Spleen (tissue), 13 donors: ENCODE data around the gene PACSIN2. TPM values are rescaled to one million over a fixed set of nuclear protein-coding genes. Genes with fewer than 3 reads are reported as not detected.

Experiments
- DNase-seq: peaks from one replicate; pipeline ENCODE4 v3.0.0-alpha.2; 2020
- H3K27ac ChIP-seq, 8 donors: fragments of 200-600 bp; sonication (generic) in 7 of 8; 1 replicate in 4 of 8; 2 replicates in 4 of 8; pipeline versions ENCODE4 v1.5.0 to v1.8.0; 2016 to 2021; ENCODE audit warnings: inconsistent platforms in 4 of 8, mild to moderate bottlenecking in 4 of 8, moderate library complexity in 1 of 8
- H3K27me3 ChIP-seq, 7 donors: fragments of 200-600 bp; sonication (generic) in 6 of 7; replicated peaks in 1 of 7; 1 replicate in 4 of 7; 2 replicates in 3 of 7; pipeline versions ENCODE4 v1.5.0 to v1.8.0; 2016 to 2021; ENCODE audit warnings: inconsistent platforms in 3 of 7, mild to moderate bottlenecking in 1 of 7
- H3K36me3 ChIP-seq, 6 donors: fragments of 200-600 bp; sonication (generic) in 5 of 6; 1 replicate in 4 of 6; 2 replicates in 2 of 6; pipeline versions ENCODE4 v1.5.0 to v1.8.0; 2016 to 2021; ENCODE audit warnings: inconsistent platforms in 2 of 6
- H3K4me1 ChIP-seq, 6 donors: fragments of 200-600 bp; sonication (generic) in 5 of 6; 1 replicate in 3 of 6; 2 replicates in 3 of 6; pipeline versions ENCODE4 v1.5.0 to v1.8.0; 2016 to 2021; ENCODE audit warnings: inconsistent platforms in 3 of 6
- H3K4me3 ChIP-seq, 8 donors: fragments of 200-600 bp; sonication (generic) in 7 of 8; 1 replicate in 4 of 8; 2 replicates in 4 of 8; pipeline versions ENCODE4 v1.5.0 to v1.8.0; 2016 to 2021; ENCODE audit warnings: inconsistent platforms in 4 of 8, mild to moderate bottlenecking in 4 of 8, moderate library complexity in 2 of 8
- H3K9me3 ChIP-seq, 8 donors: fragments of 200-600 bp; sonication (generic) in 7 of 8; 1 replicate in 4 of 8; 2 replicates in 4 of 8; pipeline versions ENCODE4 v1.5.0 to v1.8.0; 2016 to 2021; ENCODE audit warnings: inconsistent platforms in 4 of 8
- POLR2A ChIP-seq, 3 donors: fragments of 450-650 bp; IDR thresholded peaks; one replicate each; pipeline ENCODE4 v1.5.1; 2017; ENCODE audit warnings: antibody characterized with exemption in 3 of 3, mild to moderate bottlenecking in 1 of 3
- POLR2AphosphoS5 ChIP-seq, 3 donors: sonication (generic); formaldehyde crosslinking; IDR thresholded peaks; one replicate each; pipeline ENCODE4 v1.5.1; 2017; ENCODE audit warnings: antibody characterized with exemption in 3 of 3
- WGBS, 5 donors: extraction: QIAGEN DNeasy Blood & Tissue Kit in 3 of 5; methylation state at CpG; one replicate each; pipeline versions ENCODE4 v1.1.5 to v1.1.7; 2013 to 2018; 5-methylcytosine and 5-hydroxymethylcytosine counted together
- intact Hi-C: fragments of 100-400 bp; cut with DNase I; formaldehyde crosslinking; loops from one replicate; pipeline ENCODE4 v1.15.0; 2023; ENCODE audit warnings: low total_unique reads
- long read RNA-seq, 2 donors: transcript quantifications; one replicate each; lab custom pipeline, GENCODE V29; 2026
- polyA plus RNA-seq, 3 donors: library from polyadenylated mRNA; stranded (reverse); fragments of 200-250 nt; gene quantifications; one replicate each; pipeline ENCODE4 v1.2.1, GENCODE V29; 2013
- total RNA-seq, 7 donors: library from RNA; depleted of rRNA in 3 of 7; stranded (reverse); fragments of >200 nt in 3 of 7; fragmentation: NEBNext Ultra II Directional in 4 of 7; extraction: Animal tissue kit (Norgen Biotek cat#: 25700) in 4 of 7; gene quantifications; one replicate each; pipeline versions ENCODE4 v1.1.0 to v1.2.1, GENCODE V29; 2016 to 2021
- TF ChIP-seq, protein P1 (sequence below), 11 experiments: fragments of 200-600 bp in 7 of 11; fragments of 450-650 bp in 4 of 11; sonication (generic) in 4 of 11; IDR thresholded peaks in 8 of 11; conservative IDR thresholded peaks in 3 of 11; 1 replicate in 7 of 11; 2 replicates in 4 of 11; pipeline versions ENCODE4 v1.4.0 to v1.8.0; 2016 to 2021; ENCODE audit warnings: antibody characterized with exemption in 11 of 11, inconsistent platforms in 4 of 11, mild to moderate bottlenecking in 1 of 11
- donor health status: healthy with polysubstance abuse.
- donor health status: DM: no; HTN: no; CAD: no; lungs with moderate emphysema.
- donor health status: DM: no; HTN: no; CAD: no.
- donor health status: Bipolar disorder and iron deficiency.
- donor health status: healthy.
- donor health status: DM: no; HTN: no; CAD: no.
- donor health status: DM: yes; HTN: yes; CAD: no.

PACSIN2 gene, protein sequence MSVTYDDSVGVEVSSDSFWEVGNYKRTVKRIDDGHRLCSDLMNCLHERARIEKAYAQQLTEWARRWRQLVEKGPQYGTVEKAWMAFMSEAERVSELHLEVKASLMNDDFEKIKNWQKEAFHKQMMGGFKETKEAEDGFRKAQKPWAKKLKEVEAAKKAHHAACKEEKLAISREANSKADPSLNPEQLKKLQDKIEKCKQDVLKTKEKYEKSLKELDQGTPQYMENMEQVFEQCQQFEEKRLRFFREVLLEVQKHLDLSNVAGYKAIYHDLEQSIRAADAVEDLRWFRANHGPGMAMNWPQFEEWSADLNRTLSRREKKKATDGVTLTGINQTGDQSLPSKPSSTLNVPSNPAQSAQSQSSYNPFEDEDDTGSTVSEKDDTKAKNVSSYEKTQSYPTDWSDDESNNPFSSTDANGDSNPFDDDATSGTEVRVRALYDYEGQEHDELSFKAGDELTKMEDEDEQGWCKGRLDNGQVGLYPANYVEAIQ
- total RNA-seq (10 to 100 TPM; 48.0 to 98.1 (median 78.2) TPM), polyA plus RNA-seq (10 to 100 TPM; 24.2 to 38.0 (median 25.1) TPM)
- long read RNA-seq, donor 1, transcript PACSIN2-201 (11 exons, 3,249 nt): major isoform, 5 of 11 reads
- long read RNA-seq, donor 1, partial matches to known transcripts: 6 of 11 reads
- long read RNA-seq, donor 1, other reads (novel, unspliced or antisense): 0 of 11 reads
- long read RNA-seq, donor 2, partial matches to known transcripts: 5 of 8 reads
- long read RNA-seq, donor 2, other reads (novel, unspliced or antisense): 0 of 8 reads

DNA sequence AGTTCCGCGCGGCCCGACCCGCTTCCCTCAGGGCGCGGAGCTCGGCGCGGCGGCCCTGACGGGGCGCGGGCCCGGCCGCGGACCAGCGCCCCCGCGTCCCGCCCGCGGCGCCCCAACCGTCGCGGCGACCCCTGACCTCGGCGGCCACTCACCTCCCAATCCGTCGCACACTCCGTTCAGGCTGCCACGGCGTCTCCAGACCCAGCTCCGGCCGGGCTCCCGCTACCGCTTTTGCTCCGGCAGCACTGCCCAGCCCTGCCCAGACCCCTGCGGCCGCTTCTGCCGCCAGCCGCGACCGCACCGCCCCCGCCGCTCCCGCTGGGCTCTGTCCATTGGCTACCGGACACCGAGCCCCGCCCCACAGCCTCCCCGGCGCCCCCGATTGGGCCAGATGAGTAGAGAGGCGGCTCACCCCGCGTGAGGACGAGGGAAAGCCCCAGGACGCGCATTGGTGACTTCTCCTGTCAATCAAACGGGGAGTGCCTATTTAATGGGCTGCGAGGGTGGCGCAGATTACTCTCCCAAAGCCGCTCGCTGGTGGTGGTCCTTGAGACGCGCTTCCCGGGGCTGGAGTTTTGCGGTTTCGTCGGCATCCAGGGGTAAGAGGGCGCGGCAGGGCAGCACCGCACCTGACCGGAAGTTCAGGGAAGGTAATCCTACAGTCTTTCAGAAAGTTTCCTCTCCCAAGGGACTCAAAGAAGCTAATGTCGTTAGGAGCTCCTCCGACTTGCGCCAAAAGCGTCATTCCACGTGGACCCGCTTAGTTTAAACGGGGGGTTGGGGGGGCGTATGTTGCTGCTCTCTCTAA lies at the start of gene PACSIN2:
PACSIN2 (minus strand) TSS at position 281 of the 808 bp plus-strand sequence. CDS start 103,069 bp downstream, outside the sequence.
- WGBS, 5 donors: 0 to 2% (median 1%) methylated on average over 23 to 85 of the region's 85 CpGs
- DNase-seq: peak; percentile 100
- intact Hi-C loops: no loop called here
- TF ChIP-seq, protein P1, sequence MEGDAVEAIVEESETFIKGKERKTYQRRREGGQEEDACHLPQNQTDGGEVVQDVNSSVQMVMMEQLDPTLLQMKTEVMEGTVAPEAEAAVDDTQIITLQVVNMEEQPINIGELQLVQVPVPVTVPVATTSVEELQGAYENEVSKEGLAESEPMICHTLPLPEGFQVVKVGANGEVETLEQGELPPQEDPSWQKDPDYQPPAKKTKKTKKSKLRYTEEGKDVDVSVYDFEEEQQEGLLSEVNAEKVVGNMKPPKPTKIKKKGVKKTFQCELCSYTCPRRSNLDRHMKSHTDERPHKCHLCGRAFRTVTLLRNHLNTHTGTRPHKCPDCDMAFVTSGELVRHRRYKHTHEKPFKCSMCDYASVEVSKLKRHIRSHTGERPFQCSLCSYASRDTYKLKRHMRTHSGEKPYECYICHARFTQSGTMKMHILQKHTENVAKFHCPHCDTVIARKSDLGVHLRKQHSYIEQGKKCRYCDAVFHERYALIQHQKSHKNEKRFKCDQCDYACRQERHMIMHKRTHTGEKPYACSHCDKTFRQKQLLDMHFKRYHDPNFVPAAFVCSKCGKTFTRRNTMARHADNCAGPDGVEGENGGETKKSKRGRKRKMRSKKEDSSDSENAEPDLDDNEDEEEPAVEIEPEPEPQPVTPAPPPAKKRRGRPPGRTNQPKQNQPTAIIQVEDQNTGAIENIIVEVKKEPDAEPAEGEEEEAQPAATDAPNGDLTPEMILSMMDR (IDR thresholded peaks at IDR 0.05 in 8 of 11, conservative IDR thresholded peaks at IDR 0.05 in 3 of 11): peak in 3 of 11 experiments; percentile 11 to 49 (median 37)
- peak; percentile 29 to 90 (median 81) for TF ChIP-seq POLR2A (IDR thresholded peaks at IDR 0.05)
- TF ChIP-seq POLR2AphosphoS5 (IDR thresholded peaks at IDR 0.05): peak; percentile 97 to 99 (median 98)
- Histone ChIP-seq H3K9me3 (no peaks in the 10 kb centered on the region), H3K27me3 (no peaks in the 10 kb centered on the region), H3K4me3 (peak within 1 kb of the TSS; percentile 65 to 95 (median 82)), H3K27ac (peak within 1 kb of the TSS; percentile 42 to 89 (median 80)), H3K4me1 (peaks cover 8 to 47% (median 26%) of the 10 kb centered on the region in 6 donors), H3K36me3 (no peaks in the 10 kb centered on the region)

GRCh38 chr22:43060183-43060582 lies 45.2 kb upstream of the PACSIN2 start:
- H3K27me3 ChIP-seq: no peaks in the 10 kb centered on the region
- H3K4me3 ChIP-seq: no peak overlapping the region
- no peaks in the 10 kb centered on the region for H3K9me3 ChIP-seq
- no peak for TF ChIP-seq POLR2A (IDR thresholded peaks at IDR 0.05)
- TF ChIP-seq, protein P1 (IDR thresholded peaks at IDR 0.05 in 8 of 11, conservative IDR thresholded peaks at IDR 0.05 in 3 of 11): peak in 7 of 11 experiments; percentile 19 to 60 (median 44)
- H3K4me1 ChIP-seq: no peaks in the 10 kb centered on the region
- WGBS, 5 donors: 68 to 82% (median 72%) methylated on average over 2 to 5 of the region's 5 CpGs
- H3K36me3 ChIP-seq: peaks cover 0 to 73% (median 19%) of the 10 kb centered on the region in 6 donors
- no peak overlapping the region for H3K27ac ChIP-seq
- no peak for DNase-seq
- intact Hi-C loops: no loop called here

- no peak overlapping the region for H3K27ac ChIP-seq
These were observed 42.7 kb upstream of the PACSIN2 start for GRCh38 chr22:43057641-43058040.

More at GRCh38 chr22:43057641-43058040, 42.7 kb upstream of the PACSIN2 start:
- no peak for DNase-seq
- Histone ChIP-seq H3K36me3 (peaks cover 0 to 52% (median 9%) of the 10 kb centered on the region in 6 donors), H3K27me3 (no peaks in the 10 kb centered on the region), H3K4me1 (no peaks in the 10 kb centered on the region), H3K4me3 (no peak overlapping the region), H3K9me3 (no peaks in the 10 kb centered on the region)
- TF ChIP-seq POLR2A (IDR thresholded peaks at IDR 0.05) (no peak), POLR2AphosphoS5 (IDR thresholded peaks at IDR 0.05) (no peak)
- TF ChIP-seq, protein P1 (IDR thresholded peaks at IDR 0.05 in 8 of 11, conservative IDR thresholded peaks at IDR 0.05 in 3 of 11): no peak
- intact Hi-C loops: no loop called here
- WGBS, 5 donors: 91 to 97% (median 93%) methylated on average over 7 of the region's 7 CpGs
